Dermis blood vessel endothelial cell (primary cell): ENCODE data around the gene SLC22A23. TPM values are rescaled to one million over a fixed set of nuclear protein-coding genes. Genes with fewer than 3 reads are reported as not detected.
A peak's percentile ranks its signal among the peaks of the same experiment; 100 is the strongest.

Source experiments
- DNase-seq: peaks from one replicate; pipeline ENCODE4 v3.0.0; 2010
- total RNA-seq: library from RNA; depleted of rRNA; stranded (reverse); fragments of >200 nt; gene quantifications from 2 replicates; pipeline ENCODE4 v1.2.3, GENCODE V29; 2014

SLC22A23 gene, protein sequence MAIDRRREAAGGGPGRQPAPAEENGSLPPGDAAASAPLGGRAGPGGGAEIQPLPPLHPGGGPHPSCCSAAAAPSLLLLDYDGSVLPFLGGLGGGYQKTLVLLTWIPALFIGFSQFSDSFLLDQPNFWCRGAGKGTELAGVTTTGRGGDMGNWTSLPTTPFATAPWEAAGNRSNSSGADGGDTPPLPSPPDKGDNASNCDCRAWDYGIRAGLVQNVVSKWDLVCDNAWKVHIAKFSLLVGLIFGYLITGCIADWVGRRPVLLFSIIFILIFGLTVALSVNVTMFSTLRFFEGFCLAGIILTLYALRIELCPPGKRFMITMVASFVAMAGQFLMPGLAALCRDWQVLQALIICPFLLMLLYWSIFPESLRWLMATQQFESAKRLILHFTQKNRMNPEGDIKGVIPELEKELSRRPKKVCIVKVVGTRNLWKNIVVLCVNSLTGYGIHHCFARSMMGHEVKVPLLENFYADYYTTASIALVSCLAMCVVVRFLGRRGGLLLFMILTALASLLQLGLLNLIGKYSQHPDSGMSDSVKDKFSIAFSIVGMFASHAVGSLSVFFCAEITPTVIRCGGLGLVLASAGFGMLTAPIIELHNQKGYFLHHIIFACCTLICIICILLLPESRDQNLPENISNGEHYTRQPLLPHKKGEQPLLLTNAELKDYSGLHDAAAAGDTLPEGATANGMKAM
- 58.5 and 70.6 TPM in 2 replicates for total RNA-seq

DNA sequence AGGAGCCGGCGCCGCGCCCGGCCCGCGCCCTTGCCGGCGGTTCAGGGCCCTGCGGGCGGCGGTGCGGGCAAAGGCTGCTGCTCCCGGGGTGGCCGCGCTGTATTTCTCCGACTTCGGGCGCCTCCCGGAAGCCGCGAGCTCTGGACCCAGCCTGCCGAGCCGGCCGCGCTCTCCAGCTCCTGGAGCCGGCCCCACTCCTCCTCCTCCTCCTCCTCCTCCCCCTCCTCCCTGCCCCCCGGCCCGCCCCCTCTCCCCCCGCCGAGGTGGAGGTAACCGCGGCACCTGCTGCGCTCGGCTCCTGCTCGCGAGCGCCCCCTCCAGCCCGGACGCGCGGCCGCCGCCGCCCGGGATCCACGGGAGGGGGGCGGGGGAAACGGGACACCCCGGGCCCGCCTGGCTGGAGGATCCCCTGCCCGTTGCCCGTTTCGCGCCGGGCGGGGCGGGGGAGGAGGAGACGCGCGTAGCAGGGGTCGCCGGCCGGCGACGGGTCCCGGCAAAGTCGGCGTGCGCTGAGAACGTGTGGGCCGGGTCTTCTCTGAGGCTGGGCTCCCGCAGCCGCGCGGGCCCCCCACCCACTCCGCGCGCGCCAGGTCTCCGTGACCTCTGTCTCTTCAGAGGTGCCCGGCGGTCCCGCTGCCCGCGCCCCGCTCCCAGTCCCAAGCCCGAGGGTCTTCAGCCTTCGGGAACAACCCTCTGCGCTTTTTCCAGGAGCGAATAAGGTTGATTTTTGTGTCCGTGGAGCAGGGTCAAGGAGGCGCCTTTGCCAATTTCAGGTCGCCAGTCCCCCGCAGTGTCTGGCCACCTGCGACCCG lies at the start of gene SLC22A23:
SLC22A23 (minus strand) TSS at position 153 of the 812 bp plus-strand sequence. CDS start 491 bp downstream, outside the sequence.
- peak; percentile 62 for DNase-seq

DNA sequence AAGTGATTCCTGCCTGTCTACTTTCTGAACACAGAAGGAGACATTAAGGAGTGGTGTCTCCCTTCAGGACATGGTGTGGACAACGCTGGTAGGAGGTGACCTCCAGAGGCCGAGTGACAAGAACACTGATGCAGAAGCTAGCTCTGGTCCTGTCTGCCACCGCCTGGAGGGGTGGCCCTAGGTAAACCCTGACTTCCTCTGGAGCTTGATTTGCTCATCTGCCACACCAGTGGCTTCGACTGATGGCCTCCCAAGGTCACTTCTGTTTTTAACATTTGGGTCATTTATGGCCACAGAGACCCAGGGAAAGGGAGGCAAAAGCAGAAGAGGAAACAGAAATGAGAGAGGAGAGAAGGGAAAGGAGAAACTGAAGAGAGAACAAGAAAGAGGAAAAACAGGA lies 49.4 kb upstream of the SLC22A23 start:
- DNase-seq: no peak

GRCh38 chr6:3504938-3505805 lies 48.3 kb upstream of the SLC22A23 start:
- DNase-seq: no peak

- no peak for DNase-seq
Measured at GRCh38 chr6:3504354-3504753, 47.5 kb upstream of the SLC22A23 start.

- DNase-seq: no peak
Measured at GRCh38 chr6:3501826-3502500, 45.1 kb upstream of the SLC22A23 start.

DNA sequence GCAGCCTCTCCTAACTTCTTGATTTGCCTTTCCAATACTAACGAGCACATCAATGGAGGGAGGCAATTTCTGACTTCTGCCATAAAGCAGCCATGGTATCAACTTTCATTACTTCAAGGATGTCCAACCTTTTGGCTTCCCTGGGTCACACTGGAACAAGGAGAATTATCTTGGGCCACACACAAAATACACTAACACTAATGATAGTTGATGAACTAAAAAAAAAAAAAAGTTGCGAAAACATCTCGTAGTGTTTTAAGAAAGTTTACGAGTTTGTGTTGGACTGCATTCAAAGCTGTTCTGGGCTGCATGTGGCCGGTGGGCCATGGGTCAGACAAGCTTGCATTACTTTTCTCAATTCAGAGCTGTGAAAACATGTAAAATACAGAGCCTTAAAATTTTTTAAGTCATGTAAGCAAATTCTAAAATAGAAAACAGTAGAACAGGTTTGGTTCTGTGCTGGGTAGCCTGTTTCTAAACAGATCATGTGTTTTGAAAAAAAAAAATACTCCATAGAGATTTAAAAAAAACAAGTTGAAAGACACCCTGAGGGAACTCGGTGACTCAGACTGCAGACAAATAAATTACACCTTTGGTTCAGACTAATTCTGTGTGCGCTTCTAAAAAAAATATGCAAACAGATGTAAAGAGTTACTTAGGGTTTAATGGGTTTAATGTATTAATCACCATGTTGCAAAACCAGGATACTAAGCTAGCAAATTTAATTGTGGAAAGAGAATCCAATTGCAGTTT lies 43.6 kb upstream of the SLC22A23 start:
- peak; percentile 9 for DNase-seq

GRCh38 chr6:3499603-3500002 lies 42.8 kb upstream of the SLC22A23 start:
- DNase-seq: no peak

GRCh38 chr6:3496395-3496794 lies 39.5 kb upstream of the SLC22A23 start:
- no peak for DNase-seq

DNA sequence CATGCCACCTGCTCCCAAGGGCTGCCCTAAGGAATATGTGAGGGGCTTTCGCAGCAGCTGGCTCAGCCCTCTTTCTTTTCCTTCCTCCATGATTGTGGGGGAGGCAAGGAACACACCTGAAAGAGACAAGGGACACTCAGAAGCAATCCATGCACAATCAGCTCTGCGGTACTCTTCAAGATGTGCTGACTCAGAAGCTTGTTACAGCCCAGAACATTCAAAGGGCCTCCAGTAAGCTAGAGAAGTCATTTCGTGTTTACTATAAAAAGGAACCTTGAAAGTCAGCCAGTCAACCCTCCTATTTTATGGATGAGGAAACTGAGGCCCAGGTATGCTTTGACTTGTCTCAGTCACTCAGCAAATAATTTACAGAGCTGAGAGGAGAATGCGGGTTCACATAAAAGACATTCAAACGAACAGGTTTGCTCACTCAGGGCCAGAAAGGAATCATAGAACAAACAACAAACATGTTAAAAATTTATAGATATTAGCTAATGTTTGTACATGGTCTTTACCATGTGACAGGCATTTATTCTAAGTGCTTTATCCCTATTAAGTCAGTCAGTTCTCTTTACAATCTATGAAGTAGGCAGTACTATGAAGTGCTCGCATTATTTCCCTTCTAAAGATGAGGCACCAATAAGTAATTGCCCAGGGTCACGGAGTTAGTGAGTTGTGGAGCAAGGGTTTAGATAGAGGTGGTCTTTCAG lies 37.7 kb upstream of the SLC22A23 start:
- DNase-seq: no peak

GRCh38 chr6:3490625-3490980 lies 33.8 kb upstream of the SLC22A23 start:
- DNase-seq: no peak

GRCh38 chr6:3489961-3490624 lies 33.2 kb upstream of the SLC22A23 start:
- DNase-seq: no peak

DNA sequence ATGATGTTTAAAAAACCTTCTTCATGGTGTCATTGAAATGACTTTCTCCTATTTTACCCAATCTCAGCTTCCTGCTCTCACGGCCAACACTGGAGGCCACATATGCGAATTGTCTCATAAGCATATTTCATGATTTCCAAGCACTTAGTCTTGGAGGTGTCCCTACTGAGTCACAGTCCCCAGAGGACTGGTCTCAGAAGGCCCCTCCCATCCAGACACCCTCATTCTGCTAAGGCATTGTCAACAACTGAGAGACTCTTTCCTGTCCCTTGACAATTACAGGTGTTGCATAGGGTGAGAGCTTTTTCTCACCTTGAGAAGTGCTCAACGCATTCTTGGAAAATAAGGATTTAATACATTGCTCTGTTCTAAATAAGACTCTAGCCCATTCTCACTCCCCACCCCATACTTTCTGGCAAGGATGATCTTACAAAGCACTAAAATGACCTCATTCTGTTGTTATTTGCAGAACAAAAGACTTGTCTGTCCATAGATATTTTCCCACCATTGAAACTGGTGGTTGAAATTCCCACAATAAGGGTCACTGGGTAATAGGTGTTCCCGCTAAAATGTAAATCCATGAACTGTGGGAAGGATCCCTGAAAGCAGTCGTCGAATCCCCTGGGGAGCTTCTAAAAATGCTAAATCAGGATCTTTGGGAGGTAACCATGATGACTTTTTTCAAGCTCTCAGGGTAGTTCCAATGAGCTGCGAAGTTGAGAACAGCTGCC lies 32.3 kb upstream of the SLC22A23 start:
- peak; percentile 72 for DNase-seq

DNA sequence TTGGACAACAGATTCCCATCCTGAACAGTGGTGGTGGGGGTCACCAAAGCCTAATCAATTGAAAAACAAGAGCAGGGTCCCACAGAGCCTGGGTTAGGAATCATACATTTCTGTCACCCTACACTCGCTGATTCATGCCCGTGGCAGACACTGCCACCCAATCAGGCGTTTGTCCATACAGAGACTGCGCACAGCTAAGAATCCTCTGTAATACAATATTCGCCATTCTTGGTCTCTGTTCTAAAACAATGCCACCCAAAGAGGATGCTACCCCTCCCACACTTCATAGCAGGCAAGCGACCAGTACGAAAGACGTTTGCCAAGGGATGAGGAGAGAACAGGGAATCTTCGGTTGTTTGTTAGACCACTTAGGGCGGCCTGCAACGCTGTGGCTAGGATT lies 28.1 kb upstream of the SLC22A23 start:
- DNase-seq: no peak

DNA sequence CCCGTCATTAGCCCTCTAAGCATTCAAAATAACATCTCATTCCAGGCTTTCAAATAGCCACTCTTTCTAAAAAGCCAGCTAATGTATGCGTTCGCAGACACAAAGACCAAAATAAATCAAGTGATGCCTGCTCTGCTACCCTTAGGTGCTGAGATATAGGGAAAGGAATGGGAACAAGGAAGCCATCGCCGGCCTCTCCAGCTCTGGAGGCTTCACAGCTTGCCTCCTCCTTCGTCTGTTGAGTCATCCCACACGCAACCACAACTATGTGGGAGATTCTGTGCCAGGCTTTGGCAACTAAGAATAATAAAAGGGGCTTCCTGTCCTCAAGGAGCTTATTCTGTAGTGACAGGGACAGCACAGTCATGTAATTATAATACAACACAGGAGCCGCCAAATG lies 27.3 kb upstream of the SLC22A23 start:
- no peak for DNase-seq

- DNase-seq: no peak
Measured at GRCh38 chr6:3483675-3484074, 26.8 kb upstream of the SLC22A23 start.

GRCh38 chr6:3482869-3483268 lies 26.0 kb upstream of the SLC22A23 start:
- no peak for DNase-seq

DNA sequence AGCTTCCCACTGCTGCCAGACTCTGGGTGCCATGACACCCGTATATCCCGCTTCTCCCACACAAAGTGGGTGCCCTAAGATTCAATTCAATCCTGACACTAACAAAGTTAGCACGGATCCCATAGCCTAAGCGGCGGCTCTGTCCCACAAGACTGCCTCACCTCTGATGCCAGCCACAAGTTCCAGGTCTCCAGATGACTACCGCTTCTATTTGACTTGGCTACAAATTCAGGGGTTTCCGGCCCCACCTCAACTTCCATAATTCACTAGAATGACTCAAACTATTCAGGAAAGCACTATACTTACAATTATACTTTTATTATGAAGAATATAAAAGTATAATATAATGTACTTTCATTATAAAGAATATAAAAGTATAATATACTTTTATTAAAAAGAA lies 24.8 kb upstream of the SLC22A23 start:
- DNase-seq: no peak

DNA sequence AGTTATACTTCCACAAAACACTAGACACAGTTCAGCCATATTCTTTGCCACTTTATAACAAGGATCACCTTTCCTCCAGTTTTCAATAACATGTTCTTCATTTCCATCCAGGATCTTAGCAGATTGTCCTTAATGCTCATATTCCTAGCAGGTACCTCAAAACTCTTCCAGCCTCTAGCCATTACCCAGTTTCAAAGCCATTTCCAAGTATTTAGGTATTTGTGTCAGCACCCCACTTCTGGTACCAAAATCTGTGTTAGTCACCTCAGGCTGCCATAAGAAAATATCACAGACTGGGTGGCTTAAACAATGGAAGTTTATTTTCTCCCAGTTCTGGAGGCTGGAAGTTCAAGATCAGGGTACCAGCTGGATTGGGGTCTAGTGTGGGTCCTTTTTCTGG lies 23.2 kb upstream of the SLC22A23 start:
- no peak for DNase-seq

DNA sequence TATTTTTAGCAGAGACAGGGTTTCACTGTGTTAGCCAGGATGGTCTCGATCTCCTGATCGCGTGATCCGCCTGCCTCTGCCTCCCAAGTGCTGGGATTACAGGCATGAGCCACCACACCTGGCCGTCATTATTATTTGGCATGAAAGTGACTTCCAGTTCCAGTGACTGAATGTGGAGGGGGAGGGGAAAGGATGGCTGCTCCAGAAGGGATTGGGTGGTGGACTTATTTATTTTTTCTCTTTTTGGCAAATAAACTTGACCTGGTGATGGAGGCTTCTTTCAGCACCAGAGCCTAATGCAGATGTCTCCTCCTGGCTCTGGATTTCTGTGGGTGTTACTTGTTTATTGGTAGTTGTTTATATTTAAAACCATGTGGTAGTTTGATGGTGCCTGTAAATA lies 16.9 kb upstream of the SLC22A23 start:
- DNase-seq: no peak
